ENCODE measurements around the gene GPR137B. TPM values are rescaled to one million over a fixed set of nuclear protein-coding genes. Genes with fewer than 3 reads are reported as not detected.

The GPR137B gene
- total and polyA plus RNA-seq, 10 donors: 5.2 to 54.8 (median 37.6) TPM

DNA sequence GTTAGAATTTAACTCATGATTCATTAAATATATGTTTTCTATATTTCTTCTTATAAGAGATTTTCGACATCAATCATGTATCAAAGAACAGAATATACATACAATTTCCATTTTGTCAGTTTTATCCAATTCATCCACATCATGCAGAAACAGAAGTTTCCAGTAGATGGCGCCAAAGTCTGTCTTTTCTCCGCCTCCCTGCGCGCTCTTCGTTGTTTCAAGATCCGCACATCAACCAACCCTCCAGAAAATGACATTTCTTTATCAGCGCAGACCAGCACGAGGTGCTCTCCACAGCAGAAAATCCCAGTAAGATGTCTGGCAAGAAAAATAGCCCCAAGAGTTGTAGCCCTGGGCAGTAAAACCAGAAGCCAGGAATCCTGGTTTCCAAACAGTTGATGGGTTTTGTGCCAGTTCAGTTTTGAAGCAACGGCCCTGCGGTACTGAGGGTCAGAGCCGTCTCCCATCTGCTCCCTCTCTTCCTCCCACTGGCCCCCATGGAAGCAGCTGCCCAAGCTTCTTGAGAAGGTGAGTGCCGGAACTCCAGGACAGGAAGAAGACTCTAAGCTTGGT lies 38.6 kb upstream of the GPR137B start:
- H3K27ac ChIP-seq: no peak overlapping the region
- no peak for DNase-seq
- WGBS, 5 donors: 26 to 31% (median 28%) methylated on average over 13 of the region's 13 CpGs
- peaks cover 0 to 8% (median 2%) of the 10 kb centered on the region in 6 donors for H3K4me1 ChIP-seq
- TF ChIP-seq CTCF (IDR thresholded peaks at IDR 0.05 in 8 of 11, conservative IDR thresholded peaks at IDR 0.05 in 3 of 11) (peak; percentile 71 to 91 (median 84)), POLR2AphosphoS5 (IDR thresholded peaks at IDR 0.05) (no peak)
- H3K4me3 ChIP-seq: no peak overlapping the region
- no peaks in the 10 kb centered on the region for H3K9me3 ChIP-seq
- H3K36me3 ChIP-seq: no peaks in the 10 kb centered on the region
- peaks cover 0 to 20% (median 0%) of the 10 kb centered on the region in 7 donors for H3K27me3 ChIP-seq (replicated peaks in 1 of 7)
- intact Hi-C loops (cut with DNase I; ENCODE audit: low total_unique reads): loop anchor here (5.0 kb wide), 1 partner anchor 1284 kb away; no protein-coding TSS in a partner anchor

- no peak for DNase-seq
- intact Hi-C loops (cut with DNase I; ENCODE audit: low total_unique reads): loop anchor here (5.0 kb wide), 2 partner anchors 385 to 765 kb away; no protein-coding TSS in a partner anchor
- TF ChIP-seq POLR2A (IDR thresholded peaks at IDR 0.05) (no peak), CTCF (IDR thresholded peaks at IDR 0.05 in 8 of 11, conservative IDR thresholded peaks at IDR 0.05 in 3 of 11) (no peak), POLR2AphosphoS5 (IDR thresholded peaks at IDR 0.05) (no peak)
These were observed 35.0 kb upstream of the GPR137B start for GRCh38 chr1:236107121-236107907.

GRCh38 chr1:236108027-236108648 lies 34.2 kb upstream of the GPR137B start:
- H3K4me1 ChIP-seq: peaks cover 0 to 14% (median 3%) of the 10 kb centered on the region in 6 donors
- no peaks in the 10 kb centered on the region for H3K9me3 ChIP-seq
- TF ChIP-seq POLR2AphosphoS5 (IDR thresholded peaks at IDR 0.05) (no peak), CTCF (IDR thresholded peaks at IDR 0.05 in 8 of 11, conservative IDR thresholded peaks at IDR 0.05 in 3 of 11) (no peak), POLR2A (IDR thresholded peaks at IDR 0.05) (no peak)
- no peak overlapping the region for H3K4me3 ChIP-seq
- H3K36me3 ChIP-seq: no peaks in the 10 kb centered on the region
- whole genome bisulfite sequencing, 5 donors: 82 to 93% (median 85%) methylated on average over 7 of the region's 7 CpGs
- no peak overlapping the region for H3K27ac ChIP-seq
- intact Hi-C loops (cut with DNase I; ENCODE audit: low total_unique reads): loop anchor here (5.0 kb wide), 2 partner anchors 384 to 764 kb away; no protein-coding TSS in a partner anchor
- H3K27me3 ChIP-seq (replicated peaks in 1 of 7): peaks cover 0 to 9% (median 0%) of the 10 kb centered on the region in 7 donors
- DNase-seq: no peak

More at GRCh38 chr1:236107121-236107907, 35.0 kb upstream of the GPR137B start:
- peaks cover 0 to 14% (median 3%) of the 10 kb centered on the region in 6 donors for H3K4me1 ChIP-seq
- WGBS, 5 donors: 75 to 85% (median 80%) methylated on average over 9 of the region's 9 CpGs
- H3K27me3 ChIP-seq (replicated peaks in 1 of 7): peaks cover 0 to 17% (median 0%) of the 10 kb centered on the region in 7 donors
- no peaks in the 10 kb centered on the region for H3K36me3 ChIP-seq
- no peak overlapping the region for H3K27ac ChIP-seq
- H3K4me3 ChIP-seq: no peak overlapping the region
- no peaks in the 10 kb centered on the region for H3K9me3 ChIP-seq
